C4-2B (cell line): ENCODE measurements around the gene ZBP1.

Source experiments
- H3K27ac ChIP-seq: fragments of 450-650 bp; 2 replicates; pipeline ENCODE4 v1.5.1; 2017
- ZFX ChIP-seq: fragments of 450-650 bp; IDR thresholded peaks from 2 replicates; pipeline ENCODE4 v1.6.1; 2017
- TF ChIP-seq, protein P1 (sequence below): fragments of 450-650 bp; conservative IDR thresholded peaks from 2 replicates; pipeline ENCODE4 v1.5.1; 2017; ENCODE audit warnings: mild to moderate bottlenecking

Gene ZBP1

GRCh38 chr20:57562541-57563465 lies 57.4 kb downstream of the ZBP1 start:
- TF ChIP-seq, protein P1, sequence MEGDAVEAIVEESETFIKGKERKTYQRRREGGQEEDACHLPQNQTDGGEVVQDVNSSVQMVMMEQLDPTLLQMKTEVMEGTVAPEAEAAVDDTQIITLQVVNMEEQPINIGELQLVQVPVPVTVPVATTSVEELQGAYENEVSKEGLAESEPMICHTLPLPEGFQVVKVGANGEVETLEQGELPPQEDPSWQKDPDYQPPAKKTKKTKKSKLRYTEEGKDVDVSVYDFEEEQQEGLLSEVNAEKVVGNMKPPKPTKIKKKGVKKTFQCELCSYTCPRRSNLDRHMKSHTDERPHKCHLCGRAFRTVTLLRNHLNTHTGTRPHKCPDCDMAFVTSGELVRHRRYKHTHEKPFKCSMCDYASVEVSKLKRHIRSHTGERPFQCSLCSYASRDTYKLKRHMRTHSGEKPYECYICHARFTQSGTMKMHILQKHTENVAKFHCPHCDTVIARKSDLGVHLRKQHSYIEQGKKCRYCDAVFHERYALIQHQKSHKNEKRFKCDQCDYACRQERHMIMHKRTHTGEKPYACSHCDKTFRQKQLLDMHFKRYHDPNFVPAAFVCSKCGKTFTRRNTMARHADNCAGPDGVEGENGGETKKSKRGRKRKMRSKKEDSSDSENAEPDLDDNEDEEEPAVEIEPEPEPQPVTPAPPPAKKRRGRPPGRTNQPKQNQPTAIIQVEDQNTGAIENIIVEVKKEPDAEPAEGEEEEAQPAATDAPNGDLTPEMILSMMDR, result no peak
- no peak for TF ChIP-seq ZFX
- no peak overlapping the region for H3K27ac ChIP-seq

- no peak overlapping the region for H3K27ac ChIP-seq
- no peak for TF ChIP-seq ZFX
- TF ChIP-seq, protein P1, result no peak
Observed at GRCh38 chr20:57561356-57562279, 58.6 kb downstream of the ZBP1 start.

DNA sequence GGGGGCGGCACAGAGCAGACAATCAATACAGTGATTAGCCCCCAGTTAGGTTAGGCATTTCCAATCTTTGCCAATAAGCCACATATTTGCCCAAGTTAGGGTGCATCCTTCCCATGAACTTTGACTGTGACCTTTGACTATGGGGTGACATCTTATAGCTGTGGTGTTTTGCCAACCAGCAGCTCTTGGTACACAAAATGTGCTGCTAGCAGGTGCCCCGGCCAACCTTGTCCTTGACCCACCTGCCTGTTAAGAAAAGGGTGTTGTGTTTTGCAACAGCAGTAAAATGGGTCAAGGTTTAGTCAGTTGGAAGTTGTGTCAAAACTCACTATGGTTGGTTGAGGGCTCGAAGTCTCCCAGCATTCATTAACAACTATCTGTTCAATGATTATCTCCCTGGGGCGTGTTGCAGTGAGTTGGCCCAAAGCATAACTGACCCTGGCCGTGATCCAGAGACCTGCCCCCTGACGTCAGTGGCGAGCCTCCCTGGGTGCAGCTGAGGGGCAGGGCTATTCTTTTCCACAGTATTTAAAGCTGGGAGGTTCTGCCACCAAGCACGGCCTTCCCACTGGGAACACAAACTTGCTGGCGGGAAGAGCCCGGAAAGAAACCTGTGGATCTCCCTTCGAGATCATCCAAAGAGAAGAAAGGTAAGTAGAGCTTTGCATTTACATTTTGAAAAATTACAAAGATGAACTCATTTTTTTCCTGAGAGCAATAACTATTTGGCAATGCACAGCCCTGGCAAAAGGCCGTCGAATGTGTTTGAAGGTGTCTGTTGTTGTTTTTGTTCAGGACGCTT lies 59.5 kb downstream of the ZBP1 start, which contains the start of gene PCK1:
TSS of gene PCK1 (plus strand) at position 557 of the 802 bp plus-strand sequence. CDS start 302 bp downstream, outside the sequence.
- no peak within 1 kb of the TSS for H3K27ac ChIP-seq
- TF ChIP-seq, protein P1, result no peak

GRCh38 chr20:57559658-57560553 lies 60.3 kb downstream of the ZBP1 start:
- H3K27ac ChIP-seq, result no peak overlapping the region
- TF ChIP-seq ZFX, result no peak
- TF ChIP-seq, protein P1, result no peak

DNA sequence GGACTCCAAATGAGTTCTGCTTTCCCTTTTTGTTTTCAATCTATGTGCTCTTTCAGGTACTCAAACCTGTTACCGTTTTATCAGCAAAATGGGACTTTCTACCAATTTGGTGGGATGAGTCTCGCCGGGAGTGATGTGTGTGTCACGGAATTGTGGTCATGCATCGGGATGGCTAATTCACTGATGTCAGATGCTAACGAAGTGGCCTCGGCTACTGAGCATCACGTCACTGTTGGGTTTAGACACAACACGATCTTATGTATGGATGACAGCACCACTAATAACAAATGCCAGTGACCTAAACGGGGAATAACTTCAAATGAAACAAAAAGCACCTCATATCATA lies 61.0 kb downstream of the ZBP1 start:
- H3K27ac ChIP-seq, result no peak overlapping the region
- no peak for TF ChIP-seq ZFX
- TF ChIP-seq, protein P1, result no peak

DNA sequence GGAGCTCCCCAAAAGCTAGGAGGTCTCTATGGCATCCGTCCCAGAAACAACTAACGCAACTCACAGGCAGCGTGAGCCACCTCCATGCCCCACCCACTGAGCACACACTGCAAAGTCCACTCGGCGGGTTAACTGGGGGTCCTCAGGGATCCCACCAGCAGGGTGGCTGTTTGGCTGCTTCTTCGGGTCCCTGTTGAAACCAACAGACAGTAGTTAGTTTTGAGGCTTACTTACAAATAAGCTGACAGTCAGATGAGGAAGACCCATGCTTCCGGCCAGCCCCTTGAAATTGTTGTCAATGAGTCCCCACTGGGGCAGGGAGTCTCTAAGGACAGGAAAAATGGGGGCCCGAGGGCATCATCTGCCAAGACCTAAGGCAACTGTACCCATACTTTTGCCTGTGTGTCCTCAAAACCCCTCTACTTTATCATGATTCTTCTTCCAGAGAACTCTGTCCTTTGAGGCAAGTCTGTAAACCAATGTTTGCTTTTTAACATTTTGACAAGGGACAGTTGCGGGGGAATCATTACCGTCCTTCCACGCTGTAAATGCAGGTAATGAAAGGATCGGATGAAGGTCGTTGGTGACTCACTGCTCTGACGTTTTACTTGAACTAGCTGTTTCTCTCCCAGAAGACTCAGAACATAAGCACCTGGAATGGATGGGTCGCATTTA lies 61.5 kb downstream of the ZBP1 start:
- H3K27ac ChIP-seq, result no peak overlapping the region
- TF ChIP-seq, protein P1, result no peak
- TF ChIP-seq ZFX, result no peak
